ENCODE data around the gene AOAH. TPM values are rescaled to one million over a fixed set of nuclear protein-coding genes. Genes with fewer than 3 reads are reported as not detected.

AOAH gene
- total RNA-seq, 1 donor from 2014 or later = 2.4 TPM

DNA sequence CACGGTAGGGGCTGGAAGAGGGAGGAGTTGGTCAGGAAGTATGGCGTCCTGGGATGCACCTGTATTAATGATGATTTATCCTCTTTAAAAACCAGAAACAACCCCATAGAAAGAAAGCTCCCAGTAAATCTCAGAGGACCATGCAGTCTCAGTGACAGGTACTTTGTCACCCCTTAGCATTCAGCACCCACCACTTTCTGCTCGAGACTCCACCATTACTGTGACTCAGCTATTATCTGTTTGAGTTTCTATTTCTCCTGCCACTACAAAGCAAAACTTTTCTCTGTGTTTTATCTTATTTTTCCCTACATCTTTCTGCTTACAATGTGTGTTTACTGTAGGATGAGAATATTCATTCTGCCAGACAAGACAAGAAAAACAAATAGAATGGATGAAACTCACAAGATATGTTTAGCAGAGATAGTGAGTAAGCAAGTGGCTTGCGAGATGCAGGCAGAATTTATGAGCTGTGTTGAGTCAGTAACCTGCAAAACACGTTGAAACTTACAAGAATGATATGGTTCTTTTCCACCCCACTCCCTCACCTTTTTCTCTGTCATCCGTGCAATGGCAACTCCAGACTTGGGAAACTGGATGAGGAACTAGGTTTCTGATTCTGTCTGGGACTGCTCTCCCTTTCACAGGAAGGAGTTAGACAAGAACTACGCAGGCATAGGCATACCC, 127.1 kb downstream of the AOAH start:
- TF ChIP-seq, protein P1, sequence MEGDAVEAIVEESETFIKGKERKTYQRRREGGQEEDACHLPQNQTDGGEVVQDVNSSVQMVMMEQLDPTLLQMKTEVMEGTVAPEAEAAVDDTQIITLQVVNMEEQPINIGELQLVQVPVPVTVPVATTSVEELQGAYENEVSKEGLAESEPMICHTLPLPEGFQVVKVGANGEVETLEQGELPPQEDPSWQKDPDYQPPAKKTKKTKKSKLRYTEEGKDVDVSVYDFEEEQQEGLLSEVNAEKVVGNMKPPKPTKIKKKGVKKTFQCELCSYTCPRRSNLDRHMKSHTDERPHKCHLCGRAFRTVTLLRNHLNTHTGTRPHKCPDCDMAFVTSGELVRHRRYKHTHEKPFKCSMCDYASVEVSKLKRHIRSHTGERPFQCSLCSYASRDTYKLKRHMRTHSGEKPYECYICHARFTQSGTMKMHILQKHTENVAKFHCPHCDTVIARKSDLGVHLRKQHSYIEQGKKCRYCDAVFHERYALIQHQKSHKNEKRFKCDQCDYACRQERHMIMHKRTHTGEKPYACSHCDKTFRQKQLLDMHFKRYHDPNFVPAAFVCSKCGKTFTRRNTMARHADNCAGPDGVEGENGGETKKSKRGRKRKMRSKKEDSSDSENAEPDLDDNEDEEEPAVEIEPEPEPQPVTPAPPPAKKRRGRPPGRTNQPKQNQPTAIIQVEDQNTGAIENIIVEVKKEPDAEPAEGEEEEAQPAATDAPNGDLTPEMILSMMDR (IDR thresholded peaks at IDR 0.05) = no peak
- ChIA-PET CTCF (no interaction called here), POLR2A (no interaction called here)
- intact Hi-C loops (cut with micrococcal nuclease) = no loop called here
- Mint-ChIP-seq H3K27me3 (no peaks in the 10 kb centered on the region), H3K27ac (no peak overlapping the region), H3K4me1 (no peaks in the 10 kb centered on the region), H3K9me3 (no peaks in the 10 kb centered on the region), H3K36me3 (ENCODE audit: low read depth) (peaks cover 2% of the 10 kb centered on the region), H3K4me3 (no peak overlapping the region)
- no peak for DNase-seq
- ATAC-seq (ENCODE audit: low read depth) = no peak

DNA sequence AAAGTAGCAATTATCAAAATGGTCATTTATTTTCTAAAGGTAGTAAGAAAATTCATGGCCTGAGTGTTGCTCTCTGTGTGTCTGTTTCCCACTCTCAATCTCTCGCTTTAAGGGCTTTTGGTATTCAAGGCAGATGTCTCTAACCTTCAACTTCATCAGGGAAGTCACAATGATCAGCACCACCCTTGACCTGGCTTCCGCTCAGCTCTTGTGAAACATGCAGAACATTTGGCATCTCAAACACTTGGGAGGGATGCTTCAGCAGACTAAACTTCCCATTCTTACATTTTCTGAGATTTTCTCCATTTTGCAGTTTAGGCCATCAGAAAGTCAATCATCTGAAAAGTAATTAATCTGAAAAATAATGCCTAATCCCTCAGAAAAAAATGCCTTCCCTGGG, 129.8 kb downstream of the AOAH start:
- ChIA-PET CTCF (interaction anchor here (1.1 kb wide), 1 partner anchor 366 kb away, joined by 3 read pairs; no protein-coding TSS in a partner anchor), POLR2A (no interaction called here)
- peaks cover 9% of the 10 kb centered on the region for H3K36me3 Mint-ChIP-seq (ENCODE audit: low read depth)
- peaks cover 3% of the 10 kb centered on the region for H3K9me3 Mint-ChIP-seq
- intact Hi-C loops (cut with micrococcal nuclease) = no loop called here
- no peak overlapping the region for H3K4me3 Mint-ChIP-seq
- H3K27ac Mint-ChIP-seq = no peak overlapping the region
- ATAC-seq (ENCODE audit: low read depth) (no peak), DNase-seq (no peak)
- H3K4me1 Mint-ChIP-seq = no peaks in the 10 kb centered on the region
- TF ChIP-seq, protein P1 (IDR thresholded peaks at IDR 0.05) = no peak
- H3K27me3 Mint-ChIP-seq = peaks cover 3% of the 10 kb centered on the region

GRCh38 chr7:36591636-36592035, 132.7 kb downstream of the AOAH start:
- CTCF ChIA-PET = no interaction called here
- DNase-seq = no peak
- Mint-ChIP-seq H3K9me3 (peaks cover 3% of the 10 kb centered on the region), H3K27ac (no peak overlapping the region), H3K4me3 (no peak overlapping the region), H3K4me1 (no peaks in the 10 kb centered on the region), H3K36me3 (ENCODE audit: low read depth) (peaks cover 9% of the 10 kb centered on the region), H3K27me3 (peaks cover 3% of the 10 kb centered on the region)
- TF ChIP-seq, protein P1 (IDR thresholded peaks at IDR 0.05) = no peak
- intact Hi-C loops (cut with micrococcal nuclease) = no loop called here
- no peak for ATAC-seq (ENCODE audit: low read depth)
- POLR2A ChIA-PET = no interaction called here

- Mint-ChIP-seq H3K27ac (no peak overlapping the region), H3K27me3 (peaks cover 3% of the 10 kb centered on the region), H3K4me1 (no peaks in the 10 kb centered on the region), H3K9me3 (peaks cover 3% of the 10 kb centered on the region), H3K4me3 (no peak overlapping the region), H3K36me3 (ENCODE audit: low read depth) (peaks cover 9% of the 10 kb centered on the region)
- TF ChIP-seq, protein P1 (IDR thresholded peaks at IDR 0.05) = no peak
- intact Hi-C loops (cut with micrococcal nuclease) = no loop called here
- ChIA-PET CTCF (no interaction called here), POLR2A (no interaction called here)
- ATAC-seq (ENCODE audit: low read depth) (no peak), DNase-seq (no peak)
Observed at GRCh38 chr7:36589391-36589790, 134.9 kb downstream of the AOAH start.

DNA sequence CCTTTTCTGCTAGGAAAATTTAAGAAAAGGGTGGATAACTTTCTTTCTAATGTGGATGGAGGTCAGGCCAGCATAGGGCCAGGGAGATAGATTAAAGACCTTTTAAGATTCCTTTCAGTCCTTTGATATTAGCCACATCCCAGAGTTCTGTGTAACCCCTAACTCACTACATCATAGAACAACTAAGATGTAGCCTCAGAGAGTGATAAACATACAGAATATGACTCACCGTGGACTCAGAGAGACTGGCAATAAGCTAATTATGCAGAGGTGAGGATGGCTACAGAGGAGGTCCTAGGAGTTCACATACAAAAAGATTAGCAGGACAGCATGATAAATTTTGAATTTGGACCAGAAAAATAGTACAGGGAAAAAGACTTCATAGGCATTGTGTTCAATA, 141.0 kb downstream of the AOAH start:
- CTCF ChIA-PET = no interaction called here
- intact Hi-C loops (cut with micrococcal nuclease) = no loop called here
- Mint-ChIP-seq H3K4me3 (no peak overlapping the region), H3K27ac (no peak overlapping the region), H3K4me1 (no peaks in the 10 kb centered on the region), H3K27me3 (peaks cover 2% of the 10 kb centered on the region), H3K36me3 (ENCODE audit: low read depth) (peaks cover 4% of the 10 kb centered on the region), H3K9me3 (peaks cover 4% of the 10 kb centered on the region)
- DNase-seq (no peak), ATAC-seq (ENCODE audit: low read depth) (no peak)
- TF ChIP-seq, protein P1 (IDR thresholded peaks at IDR 0.05) = no peak
- POLR2A ChIA-PET = no interaction called here

All from activated B cell treated with CpG ODN at 0.5 μM for 24 hours (primary cell).